ENCODE data around the gene TCTN3. TPM values are rescaled to one million over a fixed set of nuclear protein-coding genes. Genes with fewer than 3 reads are reported as not detected.

TCTN3 gene
- total RNA-seq, 1 donor, result 39.7 TPM

GRCh38 chr10:95660283-95660682 is 33.4 kb downstream of the TCTN3 start:
- no peak overlapping the region for H3K4me3 ChIP-seq (ENCODE audit: low read depth, low read length)
- TF ChIP-seq CTCF (IDR thresholded peaks at IDR 0.05; ENCODE audit: insufficient read depth, low read depth, low read length), result no peak
- no peak for DNase-seq (ENCODE audit: low read depth)

- no peak for TF ChIP-seq CTCF (IDR thresholded peaks at IDR 0.05; ENCODE audit: insufficient read depth, low read depth, low read length)
- peak overlapping the region; percentile 91 for H3K4me3 ChIP-seq (ENCODE audit: low read depth, low read length)
- DNase-seq (ENCODE audit: low read depth), result no peak
Measured at GRCh38 chr10:95657250-95657649, 36.5 kb downstream of the TCTN3 start.

GRCh38 chr10:95656291-95657164 is 37.2 kb downstream of the TCTN3 start, which contains the start of gene ALDH18A1:
Gene ALDH18A1, minus strand, starts transcription at chr10:95656711. Its CDS starts 3,334 bp downstream, at chr10:95653377.
- DNase-seq (ENCODE audit: low read depth), result peak; percentile 94
- TF ChIP-seq CTCF (IDR thresholded peaks at IDR 0.05; ENCODE audit: insufficient read depth, low read depth, low read length), result no peak
- H3K4me3 ChIP-seq (ENCODE audit: low read depth, low read length), result peak within 1 kb of the TSS; percentile 91

- peak; percentile 76 for DNase-seq (ENCODE audit: low read depth)
- TF ChIP-seq CTCF (IDR thresholded peaks at IDR 0.05; ENCODE audit: insufficient read depth, low read depth, low read length), result no peak
Measured at GRCh38 chr10:95655571-95656290, 38.0 kb downstream of the TCTN3 start.

GRCh38 chr10:95653895-95654294 is 39.8 kb downstream of the TCTN3 start:
- TF ChIP-seq CTCF (IDR thresholded peaks at IDR 0.05; ENCODE audit: insufficient read depth, low read depth, low read length), result no peak

More at GRCh38 chr10:95655571-95656290, 38.0 kb downstream of the TCTN3 start:
- peak overlapping the region; percentile 91 for H3K4me3 ChIP-seq (ENCODE audit: low read depth, low read length)

GRCh38 chr10:95651346-95652060 is 42.2 kb downstream of the TCTN3 start:
- H3K4me3 ChIP-seq (ENCODE audit: low read depth, low read length), result no peak overlapping the region
- no peak for DNase-seq (ENCODE audit: low read depth)
- TF ChIP-seq CTCF (IDR thresholded peaks at IDR 0.05; ENCODE audit: insufficient read depth, low read depth, low read length), result no peak

More at GRCh38 chr10:95653895-95654294, 39.8 kb downstream of the TCTN3 start:
- no peak overlapping the region for H3K4me3 ChIP-seq (ENCODE audit: low read depth, low read length)
- DNase-seq (ENCODE audit: low read depth), result no peak

All from fibroblast of villous mesenchyme (primary cell).